ENCODE results near the gene GPRC5A. TPM values are rescaled to one million over a fixed set of nuclear protein-coding genes. Genes with fewer than 3 reads are reported as not detected.
A peak's percentile ranks its signal among the peaks of the same experiment; 100 is the strongest.

The GPRC5A gene
- total RNA-seq, 4 donors from 2014 or later: 2.1 to 12.3 (median 4.3) TPM

DNA sequence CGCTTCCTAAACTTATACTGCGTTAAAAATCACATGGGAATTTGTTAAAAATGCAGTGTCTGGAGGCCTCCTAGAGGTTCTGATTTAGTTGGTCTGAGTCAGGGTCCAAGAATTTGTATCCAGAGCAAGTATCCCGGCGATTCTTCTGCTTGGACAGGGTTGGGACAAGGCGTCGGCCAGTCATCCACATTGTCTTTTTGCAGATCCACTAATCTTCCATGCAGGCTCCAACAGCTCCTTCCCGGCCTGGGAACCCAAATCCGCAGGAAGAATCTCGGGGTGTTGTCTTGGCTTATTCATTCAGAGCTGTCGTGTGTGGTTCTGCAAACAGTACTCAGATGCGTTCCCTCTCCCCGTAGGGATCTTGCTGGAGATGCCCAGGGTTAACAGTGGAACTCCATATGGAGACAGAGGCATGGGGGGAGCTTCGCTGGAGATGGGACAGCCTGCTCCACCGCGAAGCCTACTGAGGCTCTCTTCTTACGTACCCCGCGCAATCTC, 35.3 kb downstream of the GPRC5A start:
- no peaks in the 10 kb centered on the region for H3K36me3 ChIP-seq
- H3K4me3 ChIP-seq: no peak overlapping the region
- no peak for TF ChIP-seq POLR2A (IDR thresholded peaks at IDR 0.05)
- TF ChIP-seq, protein P1, sequence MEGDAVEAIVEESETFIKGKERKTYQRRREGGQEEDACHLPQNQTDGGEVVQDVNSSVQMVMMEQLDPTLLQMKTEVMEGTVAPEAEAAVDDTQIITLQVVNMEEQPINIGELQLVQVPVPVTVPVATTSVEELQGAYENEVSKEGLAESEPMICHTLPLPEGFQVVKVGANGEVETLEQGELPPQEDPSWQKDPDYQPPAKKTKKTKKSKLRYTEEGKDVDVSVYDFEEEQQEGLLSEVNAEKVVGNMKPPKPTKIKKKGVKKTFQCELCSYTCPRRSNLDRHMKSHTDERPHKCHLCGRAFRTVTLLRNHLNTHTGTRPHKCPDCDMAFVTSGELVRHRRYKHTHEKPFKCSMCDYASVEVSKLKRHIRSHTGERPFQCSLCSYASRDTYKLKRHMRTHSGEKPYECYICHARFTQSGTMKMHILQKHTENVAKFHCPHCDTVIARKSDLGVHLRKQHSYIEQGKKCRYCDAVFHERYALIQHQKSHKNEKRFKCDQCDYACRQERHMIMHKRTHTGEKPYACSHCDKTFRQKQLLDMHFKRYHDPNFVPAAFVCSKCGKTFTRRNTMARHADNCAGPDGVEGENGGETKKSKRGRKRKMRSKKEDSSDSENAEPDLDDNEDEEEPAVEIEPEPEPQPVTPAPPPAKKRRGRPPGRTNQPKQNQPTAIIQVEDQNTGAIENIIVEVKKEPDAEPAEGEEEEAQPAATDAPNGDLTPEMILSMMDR (IDR thresholded peaks at IDR 0.05): no peak
- TF ChIP-seq EP300 (IDR thresholded peaks at IDR 0.05): no peak
- H3K4me1 ChIP-seq: peaks cover 0 to 11% (median 0%) of the 10 kb centered on the region in 4 donors
- peaks cover 0 to 7% (median 0%) of the 10 kb centered on the region in 4 donors for H3K9me3 ChIP-seq
- DNase-seq (ENCODE audit: low spot score in 2 of 2): no peak
- H3K27ac ChIP-seq: peak overlapping the region in 1 of 4 donors; percentile 66
- 89% methylated on average over 18 of the region's 18 CpGs for WGBS, 2 donors
- H3K27me3 ChIP-seq: no peaks in the 10 kb centered on the region

DNA sequence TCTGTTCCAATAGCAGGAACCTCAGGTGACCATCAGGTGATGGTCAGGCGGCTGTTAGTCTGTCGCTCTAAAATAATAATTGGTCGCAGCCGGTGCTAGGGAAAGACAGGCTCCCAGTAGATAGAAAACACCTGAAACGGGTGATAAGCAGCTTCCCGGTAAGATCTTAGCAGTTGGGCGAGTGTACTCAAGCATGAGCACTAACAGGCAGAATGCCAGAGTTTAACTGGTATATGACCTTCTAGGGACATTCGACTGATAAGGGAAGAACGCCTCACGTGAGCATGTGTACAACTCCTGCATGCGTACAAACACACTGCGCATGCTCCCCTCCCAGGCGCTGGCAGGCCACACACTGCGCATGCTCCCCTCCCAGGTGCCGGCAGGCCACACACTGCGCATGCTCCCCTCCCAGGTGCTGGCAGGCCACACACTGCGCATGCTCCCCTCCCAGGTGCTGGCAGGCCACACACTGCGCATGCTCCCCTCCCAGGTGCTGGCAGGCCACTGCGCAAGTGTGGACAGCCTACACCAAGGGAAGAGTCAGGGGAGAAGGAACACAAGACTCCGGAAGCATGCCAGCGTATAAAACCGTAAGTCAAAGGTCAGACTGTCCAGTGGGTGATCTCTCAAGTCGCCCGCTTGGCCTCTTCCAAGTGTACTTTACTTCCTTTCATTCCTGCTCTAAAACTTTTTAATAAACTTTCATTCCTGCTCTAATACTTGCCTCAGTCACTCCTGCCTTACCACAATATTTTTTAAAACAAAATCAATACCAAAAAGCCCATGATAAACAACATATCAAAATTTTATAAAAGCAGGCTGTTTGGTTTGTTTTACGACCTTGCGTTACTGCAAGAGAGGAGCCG, 36.1 kb downstream of the GPRC5A start:
- TF ChIP-seq EP300 (IDR thresholded peaks at IDR 0.05) (no peak), POLR2A (IDR thresholded peaks at IDR 0.05) (no peak)
- TF ChIP-seq, protein P1 (IDR thresholded peaks at IDR 0.05): no peak
- Histone ChIP-seq H3K9me3 (peaks cover 0 to 7% (median 0%) of the 10 kb centered on the region in 4 donors), H3K36me3 (no peaks in the 10 kb centered on the region), H3K27me3 (no peaks in the 10 kb centered on the region), H3K27ac (peak overlapping the region in 1 of 4 donors; percentile 25), H3K4me3 (peak overlapping the region in 1 of 4 donors; percentile 31), H3K4me1 (peaks cover 0 to 11% (median 0%) of the 10 kb centered on the region in 4 donors)
- peak in 1 of 2 donors; percentile 36 for DNase-seq (ENCODE audit: low spot score in 2 of 2)
- 47 to 63% methylated on average over 27 of the region's 27 CpGs for WGBS, 2 donors

DNA sequence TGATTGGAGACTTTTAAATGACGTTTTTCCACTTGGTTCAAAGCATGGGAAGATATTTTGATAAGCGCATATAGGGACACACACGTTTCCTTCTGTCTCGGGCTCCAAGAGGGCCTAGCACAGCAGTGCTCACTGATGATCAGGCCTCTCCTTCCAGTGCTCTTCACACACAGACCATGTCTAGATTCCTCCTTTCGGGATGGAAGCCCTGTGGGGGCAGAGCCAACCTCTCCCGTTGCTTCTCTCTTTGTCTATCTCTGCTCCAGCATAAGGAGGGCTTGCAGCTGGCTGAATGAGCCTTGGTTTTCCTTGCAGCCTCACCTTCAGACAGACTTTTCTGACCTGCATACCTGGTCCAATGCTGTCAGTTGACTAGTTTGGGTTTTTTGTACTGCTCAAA, 38.3 kb downstream of the GPRC5A start:
- 90 to 92% methylated on average over 6 of the region's 6 CpGs for WGBS, 2 donors
- peaks cover 0 to 11% (median 0%) of the 10 kb centered on the region in 4 donors for H3K4me1 ChIP-seq
- no peaks in the 10 kb centered on the region for H3K36me3 ChIP-seq
- H3K27me3 ChIP-seq: no peaks in the 10 kb centered on the region
- H3K27ac ChIP-seq: no peak overlapping the region
- DNase-seq (ENCODE audit: low spot score in 2 of 2): no peak
- TF ChIP-seq EP300 (IDR thresholded peaks at IDR 0.05) (no peak), POLR2A (IDR thresholded peaks at IDR 0.05) (no peak)
- TF ChIP-seq, protein P1 (IDR thresholded peaks at IDR 0.05): no peak
- H3K9me3 ChIP-seq: peaks cover 0 to 7% (median 0%) of the 10 kb centered on the region in 4 donors
- no peak overlapping the region for H3K4me3 ChIP-seq

DNA sequence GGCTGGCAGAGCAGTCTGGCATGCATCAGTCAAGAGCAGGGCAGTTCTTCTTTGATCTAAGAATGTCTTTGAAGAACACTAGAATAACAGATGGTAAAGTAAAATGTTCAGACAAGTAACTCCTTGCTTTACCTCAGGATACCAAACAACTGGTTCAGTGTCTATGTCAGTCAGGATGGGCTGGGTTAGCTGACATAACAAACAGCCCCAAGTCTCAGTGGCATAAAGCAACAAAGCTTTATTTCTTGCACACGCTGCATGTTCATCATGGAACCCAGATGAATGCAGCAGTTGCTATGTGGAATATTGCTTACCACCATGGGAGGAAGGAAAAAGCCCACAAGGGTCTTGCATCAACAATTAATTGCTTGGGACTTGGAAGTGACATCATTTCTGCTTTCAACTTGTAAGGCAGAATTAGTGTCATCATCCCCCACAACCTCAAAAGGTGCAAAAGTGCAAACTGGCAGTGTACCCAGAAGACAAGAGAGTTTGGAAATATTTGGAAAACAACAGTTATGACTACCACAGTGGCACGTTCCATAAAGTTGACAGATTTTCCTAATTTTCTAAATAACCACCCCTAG, 39.4 kb downstream of the GPRC5A start:
- no peak for DNase-seq (ENCODE audit: low spot score in 2 of 2)
- 87 to 98% methylated on average over 2 of the region's 2 CpGs for WGBS, 2 donors

More for the DNA sequence above, 39.4 kb downstream of the GPRC5A start:
- H3K27me3 ChIP-seq: no peaks in the 10 kb centered on the region
- no peak overlapping the region for H3K4me3 ChIP-seq
- TF ChIP-seq POLR2A (IDR thresholded peaks at IDR 0.05) (no peak), EP300 (IDR thresholded peaks at IDR 0.05) (no peak)
- TF ChIP-seq, protein P1 (IDR thresholded peaks at IDR 0.05): no peak
- no peaks in the 10 kb centered on the region for H3K36me3 ChIP-seq
- H3K27ac ChIP-seq: no peak overlapping the region
- peaks cover 0 to 7% (median 0%) of the 10 kb centered on the region in 4 donors for H3K4me1 ChIP-seq
- peaks cover 0 to 7% (median 0%) of the 10 kb centered on the region in 4 donors for H3K9me3 ChIP-seq

All from tibial nerve (tissue), 4 donors.